HG02943 (cell line): ENCODE results near the gene PDGFC.
"Not testable (repeated sequence)": the region's sequence is repeated elsewhere in the genome, so short reads cannot be mapped to it uniquely, and the experiment has no call there.

Experiments
- ATAC-seq: cut with Tn5 transposase; IDR thresholded peaks from one replicate; pipeline ENCODE4 v1.9.1; 2021; ENCODE audit warnings: mild to moderate bottlenecking, low read depth, moderate library complexity; ENCODE audit not compliant: unreplicated experiment

The PDGFC gene

DNA sequence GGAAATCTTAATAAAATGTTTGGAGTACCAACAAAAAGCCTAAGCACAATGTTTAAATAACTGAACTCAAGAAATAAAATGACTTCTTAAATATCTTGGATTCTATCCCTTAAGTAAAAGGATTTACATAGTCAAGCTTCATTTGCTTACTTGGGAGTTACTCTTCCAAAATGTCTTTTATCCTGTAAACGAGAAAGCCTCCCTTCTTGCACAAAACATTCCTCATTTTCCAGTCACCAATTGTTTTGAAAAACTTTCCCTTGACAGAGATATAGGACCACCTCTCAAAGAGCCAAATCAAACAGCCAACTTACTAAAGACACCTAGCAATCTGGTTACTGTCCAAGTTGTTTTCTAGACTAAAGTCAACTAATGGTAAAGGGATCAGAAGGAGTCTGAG, 18.6 kb downstream of the PDGFC start:
- ATAC-seq = no peak

- ATAC-seq = no peak
Observed at GRCh38 chr4:156952078-156952759, 19.4 kb downstream of the PDGFC start.

DNA sequence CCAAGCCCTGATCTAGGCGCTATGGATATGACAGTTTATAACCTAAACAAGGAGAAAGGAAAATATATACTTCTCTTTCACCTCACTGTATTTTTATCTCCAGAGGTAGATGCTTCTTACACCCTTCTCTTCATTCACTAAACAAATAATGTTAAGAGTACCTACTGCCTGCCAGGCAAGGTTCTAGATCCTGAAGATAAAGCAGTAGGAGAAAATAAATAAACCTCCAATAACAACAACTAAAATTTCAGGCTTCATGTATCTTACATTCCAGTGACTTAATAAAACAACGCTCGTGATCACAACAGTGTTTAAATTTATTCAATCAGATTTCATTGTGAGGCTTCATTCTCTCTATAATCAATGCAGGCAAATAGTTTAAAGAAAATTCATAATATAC, 20.7 kb downstream of the PDGFC start:
- ATAC-seq = no peak

DNA sequence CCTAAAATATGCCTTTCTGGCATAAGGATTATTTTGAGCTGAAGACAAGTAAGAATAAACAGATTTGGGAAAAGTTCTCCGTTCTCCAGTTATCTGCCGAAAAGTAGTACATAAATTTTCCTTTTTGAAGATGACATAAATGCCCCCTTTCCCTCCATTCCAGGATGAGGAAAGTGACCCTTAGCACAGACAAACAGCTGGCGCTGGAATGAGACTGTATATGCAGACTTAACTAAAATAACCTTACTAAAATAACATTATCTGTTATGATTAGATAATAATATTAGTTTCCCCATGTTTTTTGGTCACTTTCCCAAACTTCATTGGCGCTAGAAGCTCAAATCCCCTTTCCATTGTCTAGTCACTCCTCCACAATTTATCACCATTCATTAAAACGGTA, 21.5 kb downstream of the PDGFC start:
- no peak for ATAC-seq

DNA sequence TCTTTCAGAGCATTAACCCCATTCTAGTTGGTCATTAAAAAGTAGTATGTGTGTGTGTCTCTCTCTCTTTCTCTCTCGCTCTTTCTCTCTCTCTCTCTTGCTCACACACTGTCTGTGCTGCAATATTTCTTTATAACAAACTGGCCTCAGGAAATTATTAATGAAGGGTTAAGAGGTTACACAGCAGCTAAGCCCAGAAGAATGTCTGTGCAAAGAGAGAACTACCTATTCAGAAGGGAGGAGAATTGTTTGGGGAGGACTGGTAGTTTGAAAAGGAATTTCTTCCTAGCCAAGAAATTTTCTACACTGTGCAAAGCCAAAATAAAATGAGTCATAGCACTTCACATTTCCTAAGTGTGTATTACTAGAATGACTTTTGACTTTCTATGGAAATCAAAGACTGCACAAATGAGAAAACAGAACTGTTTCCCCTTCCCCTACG, 22.2 kb downstream of the PDGFC start:
- ATAC-seq = no peak

DNA sequence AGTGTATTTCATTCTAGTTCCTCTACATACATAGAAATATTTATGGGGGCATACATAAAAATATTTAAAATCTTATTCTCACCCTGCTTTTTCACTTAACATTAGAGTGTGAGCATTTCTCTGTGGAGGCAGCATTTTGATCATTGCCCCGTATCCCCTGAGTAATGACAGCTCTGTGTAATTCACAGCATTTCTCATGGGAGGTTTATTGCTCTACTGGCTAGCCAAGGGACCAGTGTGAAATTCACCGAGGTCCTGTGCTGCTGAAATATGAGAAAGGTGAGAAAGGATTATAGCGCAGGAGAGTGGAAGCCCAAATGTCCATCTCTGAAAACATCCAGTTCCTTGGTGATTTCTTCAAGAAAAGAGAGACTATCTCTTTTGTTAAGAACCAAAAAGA, 22.9 kb downstream of the PDGFC start:
- ATAC-seq = no peak

DNA sequence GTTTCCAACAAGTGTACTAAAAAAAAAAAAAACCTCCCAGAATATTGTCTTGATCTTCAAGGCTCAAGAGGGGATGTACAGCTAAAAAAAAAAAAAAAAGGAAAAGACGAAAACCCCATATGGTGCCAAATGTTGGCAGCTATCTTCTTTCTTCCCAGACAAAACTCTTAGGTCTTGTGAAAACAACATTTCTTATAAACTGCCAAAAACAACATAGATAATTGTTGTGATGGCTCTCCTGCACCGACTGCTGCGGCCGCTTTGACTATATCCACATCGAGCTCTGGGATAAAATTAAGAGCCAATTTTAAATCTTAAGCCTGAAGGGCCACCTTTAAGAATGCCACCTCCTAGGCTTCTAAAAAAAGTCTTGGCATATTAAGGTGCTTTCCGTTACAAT, 23.5 kb downstream of the PDGFC start:
- ATAC-seq = no peak

- ATAC-seq = no peak
Observed at GRCh38 chr4:156946516-156947424, 24.8 kb downstream of the PDGFC start.

- no peak for ATAC-seq
Observed at GRCh38 chr4:156945532-156945931, 26.1 kb downstream of the PDGFC start.

DNA sequence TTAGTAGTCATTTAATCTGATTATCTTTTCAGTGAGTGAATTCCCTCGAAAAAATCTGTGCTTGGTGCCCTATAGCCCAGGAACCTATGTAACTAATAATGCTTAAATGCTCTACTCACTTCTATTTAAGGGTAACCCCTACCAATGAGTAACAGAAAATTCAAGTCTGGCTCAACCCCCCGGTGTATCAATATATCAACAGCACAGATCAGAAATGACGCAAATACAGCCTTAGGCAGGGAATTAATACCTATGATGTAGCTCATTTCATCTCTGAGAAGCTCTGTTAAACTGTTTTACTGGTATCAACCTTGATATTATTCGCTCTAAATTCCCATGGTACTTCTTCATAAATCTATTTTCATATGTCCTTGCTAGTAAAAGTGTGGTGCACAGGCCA, 28.6 kb downstream of the PDGFC start:
- no peak for ATAC-seq

DNA sequence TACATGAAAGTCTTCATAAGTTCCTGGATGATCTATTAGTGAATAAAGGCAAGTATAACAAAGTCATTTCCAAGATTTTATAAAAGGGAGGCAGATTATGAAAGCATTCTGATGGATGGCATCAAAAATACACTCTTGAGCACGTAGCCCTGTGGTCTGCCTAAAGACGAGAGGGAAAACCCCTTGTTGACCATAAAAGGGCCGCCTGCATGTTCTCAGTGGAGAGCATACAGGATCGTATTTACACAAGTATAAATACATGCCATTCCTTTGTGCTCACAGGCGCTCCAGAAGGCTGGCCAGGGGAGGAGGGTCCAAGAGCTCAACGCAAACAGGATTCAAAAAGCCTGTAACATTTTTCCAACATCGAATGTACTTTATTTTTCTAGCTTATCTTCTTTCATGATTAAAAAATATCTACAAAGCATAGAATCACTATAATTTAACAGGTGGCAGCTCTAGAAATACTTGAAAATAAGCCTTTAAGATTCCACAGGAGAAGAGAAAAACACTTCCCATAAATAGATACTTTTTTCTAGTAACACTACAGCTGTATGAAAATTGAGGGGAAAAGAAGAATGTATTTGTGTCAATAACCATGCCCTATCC, 29.6 kb downstream of the PDGFC start:
- ATAC-seq = no peak

GRCh38 chr4:156939801-156940200, 31.8 kb downstream of the PDGFC start:
- no peak for ATAC-seq

DNA sequence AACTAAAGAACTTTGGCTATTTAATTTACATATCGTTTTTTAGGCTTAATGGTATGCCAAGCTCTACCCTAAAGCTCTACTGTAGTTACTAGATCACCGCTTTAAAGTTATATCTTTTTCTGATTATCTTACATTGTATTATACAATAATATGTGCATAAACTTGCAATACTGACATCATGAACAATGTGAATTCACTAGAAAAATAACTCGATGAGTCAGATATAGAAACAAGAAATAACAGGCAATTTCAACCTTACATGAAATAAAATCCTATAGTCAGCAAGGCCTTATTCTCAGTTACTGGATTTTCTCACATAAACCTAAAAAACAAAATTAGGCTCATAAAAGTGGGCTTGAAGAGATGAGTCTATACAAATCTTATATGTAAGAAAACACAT, 32.5 kb downstream of the PDGFC start:
- no peak for ATAC-seq

GRCh38 chr4:156934259-156934635, 37.4 kb downstream of the PDGFC start:
- no peak for ATAC-seq

GRCh38 chr4:156933633-156934258, 37.9 kb downstream of the PDGFC start:
- no peak for ATAC-seq

DNA sequence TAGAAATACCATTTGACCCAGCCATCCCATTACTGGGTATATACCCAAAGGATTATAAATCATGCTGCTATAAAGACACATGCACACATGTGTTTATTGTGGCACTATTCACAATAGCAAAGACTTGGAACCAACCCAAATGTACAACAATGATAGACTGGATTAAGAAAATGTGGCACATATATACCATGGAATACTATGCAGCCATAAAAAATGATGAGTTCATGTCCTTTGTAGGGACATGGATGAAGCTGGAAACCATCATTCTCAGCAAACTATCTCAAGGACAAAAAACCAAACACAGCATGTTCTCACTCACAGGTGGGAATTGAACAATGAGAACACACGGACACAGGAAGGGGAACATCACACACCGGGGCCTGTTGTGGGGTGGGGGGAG, 39.2 kb downstream of the PDGFC start:
- ATAC-seq = not testable (repeated sequence)

GRCh38 chr4:156931267-156931666, 40.3 kb downstream of the PDGFC start:
- no peak for ATAC-seq

GRCh38 chr4:156929386-156930105, 42.1 kb downstream of the PDGFC start:
- no peak for ATAC-seq

- no peak for ATAC-seq
Observed at GRCh38 chr4:156924774-156925315, 46.8 kb downstream of the PDGFC start.

- no peak for ATAC-seq
Observed at GRCh38 chr4:156923525-156923924, 48.1 kb downstream of the PDGFC start.
